HTR-8/SVneo (cell line): ENCODE measurements around the gene SCUBE3.
A peak's percentile ranks its signal among the peaks of the same experiment; 100 is the strongest.

Experiments used
- DNase-seq: peaks from one replicate; pipeline ENCODE4 v3.0.0; 2011; ENCODE audit warnings: low spot score, mixed read lengths; ENCODE audit not compliant: insufficient read length
- FAIRE-seq: peaks from 2 replicates; lab custom pipeline; 2011; peaks lifted over from hg19 to GRCh38; lab: Jason Lieb, UNC

SCUBE3 gene

DNA sequence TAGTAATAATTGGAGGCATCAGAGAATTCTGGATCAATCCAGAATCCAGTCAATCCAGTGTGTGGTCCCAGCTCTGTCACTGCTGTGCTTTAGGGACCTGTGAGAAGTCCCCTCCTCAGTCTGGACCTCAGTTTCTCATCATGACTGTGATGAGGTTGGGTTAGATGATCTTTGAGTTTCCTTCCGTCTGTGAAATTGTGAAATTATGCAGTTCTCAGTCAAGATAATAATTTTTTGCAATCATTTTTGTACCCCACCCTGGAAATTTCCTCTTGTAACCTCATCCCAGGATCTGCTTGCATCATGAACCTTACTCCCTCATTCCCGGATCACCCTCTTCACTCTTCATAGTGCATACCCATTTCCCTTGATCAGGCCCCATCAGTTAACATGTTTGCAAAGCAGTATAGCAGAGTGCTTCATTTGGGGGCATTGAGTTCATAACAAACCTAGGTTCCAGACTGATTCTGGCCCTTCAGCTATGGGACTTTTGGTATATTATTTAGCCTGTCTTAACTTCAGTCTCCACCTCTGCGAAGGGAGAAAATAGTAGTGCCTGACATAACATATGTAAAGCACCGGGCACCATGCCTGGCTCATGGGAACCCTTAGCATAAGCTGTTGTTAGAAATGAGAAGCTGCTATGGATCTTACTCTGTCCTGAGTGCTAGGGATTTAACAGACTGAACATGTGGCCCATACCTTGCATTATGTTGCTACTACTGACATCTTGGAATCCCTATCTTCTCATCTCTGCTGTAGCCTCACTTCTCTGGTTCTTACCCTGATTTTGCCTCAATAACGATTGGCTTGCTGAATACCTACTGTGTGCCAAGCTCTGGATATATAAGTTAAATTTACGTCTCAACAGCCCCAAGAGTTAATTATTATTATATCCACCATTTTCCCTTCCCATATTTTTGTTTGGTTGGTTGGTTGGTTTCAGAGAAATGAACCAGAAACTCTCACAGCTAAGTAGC is 47.1 kb downstream of the SCUBE3 start:
- DNase-seq (no peak), FAIRE-seq (no peak)

DNA sequence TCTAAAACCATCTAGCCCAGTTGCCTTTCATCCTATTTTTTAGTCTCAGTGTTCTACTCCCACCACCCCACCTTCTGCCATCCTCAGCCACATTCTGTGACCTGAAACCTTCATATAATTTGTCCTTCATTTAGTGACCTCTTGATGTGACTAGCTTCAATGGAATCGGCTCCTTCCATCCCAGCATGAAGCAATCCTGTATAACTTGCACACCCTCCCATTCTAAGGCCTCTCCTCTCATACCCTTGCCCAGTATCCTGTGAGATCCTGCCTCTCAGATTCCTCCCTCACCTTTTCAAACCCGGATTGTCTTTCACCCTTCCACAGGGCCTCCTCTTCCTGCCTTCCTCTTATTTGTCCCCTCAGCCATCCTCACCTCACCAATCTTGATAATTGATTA is 48.8 kb downstream of the SCUBE3 start:
- no peak for DNase-seq
- peak; percentile 13 for FAIRE-seq

DNA sequence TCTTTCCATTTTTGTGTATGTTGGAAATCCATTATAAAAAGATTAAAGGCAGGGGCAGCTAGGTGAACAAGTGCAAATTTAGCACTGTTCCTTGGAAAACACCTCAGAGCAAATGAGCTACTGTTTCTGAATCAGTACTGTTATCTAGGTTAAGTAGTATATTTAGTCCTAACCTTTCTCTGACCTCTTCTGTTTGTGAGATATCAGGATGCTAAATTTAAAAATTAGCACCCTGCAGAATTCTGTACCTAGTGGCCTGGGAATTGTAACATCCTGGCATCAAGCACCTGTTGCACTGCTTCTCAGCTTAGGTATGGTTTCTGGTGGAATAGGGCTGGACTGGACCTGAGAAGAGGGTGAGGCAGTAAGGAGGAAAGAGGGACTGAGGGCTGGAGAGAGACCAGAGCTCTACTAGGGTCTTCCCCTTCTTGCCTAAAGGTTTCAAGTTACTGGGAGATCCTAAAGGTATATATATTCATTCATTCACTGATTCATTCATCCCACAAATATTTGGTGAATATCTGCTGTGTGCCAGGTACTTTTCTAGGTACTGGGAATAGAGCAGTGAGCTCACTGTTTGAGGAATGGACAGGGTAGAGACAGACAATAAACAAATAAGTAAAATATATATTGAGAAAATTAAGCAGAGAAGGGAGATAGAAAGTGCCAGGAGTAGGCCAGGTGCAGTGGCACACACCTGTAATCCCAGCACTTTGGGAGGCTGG is 51.0 kb downstream of the SCUBE3 start:
- FAIRE-seq (no peak), DNase-seq (no peak)

DNA sequence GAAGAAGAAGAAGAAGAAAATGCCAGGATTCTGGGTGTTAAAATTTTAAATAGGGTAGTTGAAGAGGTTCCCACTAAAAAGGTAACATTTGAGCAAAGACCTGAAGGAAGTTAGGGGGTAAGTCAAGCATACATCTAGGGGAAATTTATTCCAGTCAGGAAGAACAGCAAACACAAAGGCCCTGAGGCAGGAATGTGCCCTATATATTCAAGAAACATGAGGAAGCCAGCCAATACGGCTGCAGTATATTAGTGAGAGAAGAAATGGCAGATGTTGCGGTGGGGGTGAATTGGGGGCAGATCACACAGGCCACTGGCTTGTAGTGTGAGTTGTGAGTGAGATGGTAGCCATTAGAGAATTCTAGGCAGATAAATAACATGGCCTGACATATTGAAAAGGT is 51.8 kb downstream of the SCUBE3 start:
- DNase-seq (no peak), FAIRE-seq (no peak)

DNA sequence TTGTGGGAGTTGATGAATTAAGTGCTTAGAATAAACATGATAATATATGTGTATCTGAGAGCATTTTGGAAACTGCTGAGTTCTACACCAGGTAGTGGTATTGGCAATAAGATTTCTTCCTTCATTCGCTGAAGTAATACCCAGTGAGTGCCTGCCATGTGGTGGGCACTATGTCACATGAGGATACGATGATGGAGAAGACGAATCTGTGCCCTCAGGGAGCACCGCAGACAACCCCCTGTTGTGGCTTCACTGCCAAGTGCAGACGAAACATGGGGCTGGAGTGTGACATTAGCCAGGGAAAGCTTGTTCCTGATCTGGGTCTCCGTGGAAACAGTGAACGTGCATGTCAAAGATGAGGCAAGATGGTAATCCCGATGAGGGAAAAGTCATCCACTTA is 53.7 kb downstream of the SCUBE3 start:
- DNase-seq (no peak), FAIRE-seq (no peak)

DNA sequence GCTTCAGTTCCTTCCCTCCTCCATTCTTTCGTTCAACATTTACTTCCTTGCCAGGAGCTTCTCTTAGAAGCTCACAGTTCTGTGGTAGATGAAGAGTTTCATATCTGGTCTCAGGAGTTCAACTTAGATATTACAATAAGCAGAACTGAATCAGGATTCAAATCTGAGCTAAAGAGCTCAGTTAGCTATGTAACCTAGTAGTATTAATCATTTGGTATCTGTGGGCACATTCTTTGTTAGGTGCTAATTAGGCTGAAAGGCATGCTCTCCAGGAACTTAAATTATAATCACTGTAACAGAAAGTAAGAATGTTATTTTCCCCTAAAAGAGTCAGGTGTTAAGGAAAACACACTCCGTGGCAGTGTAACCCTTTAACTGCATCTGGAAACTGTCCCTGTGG is 54.1 kb downstream of the SCUBE3 start:
- FAIRE-seq: no peak
- DNase-seq: no peak

DNA sequence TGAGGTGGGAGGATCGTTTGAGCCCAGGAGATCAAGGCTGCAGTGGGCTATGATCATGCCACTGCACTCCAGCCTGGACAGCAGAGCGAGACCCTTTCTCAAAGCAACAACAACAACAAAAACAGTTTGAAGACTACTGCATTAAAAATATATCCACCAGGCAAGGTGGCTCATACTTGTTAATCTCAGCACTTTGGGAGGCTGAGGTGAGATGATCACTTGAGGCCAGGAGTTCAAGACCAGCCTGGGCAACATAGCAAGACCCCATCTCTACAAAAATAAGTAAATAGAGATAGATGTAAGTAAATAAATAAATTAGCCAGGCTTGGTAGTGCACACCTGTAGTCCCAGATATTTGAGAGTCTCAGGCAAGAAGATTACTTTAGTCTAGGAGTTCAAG is 58.2 kb downstream of the SCUBE3 start:
- no peak for FAIRE-seq
- DNase-seq: no peak

DNA sequence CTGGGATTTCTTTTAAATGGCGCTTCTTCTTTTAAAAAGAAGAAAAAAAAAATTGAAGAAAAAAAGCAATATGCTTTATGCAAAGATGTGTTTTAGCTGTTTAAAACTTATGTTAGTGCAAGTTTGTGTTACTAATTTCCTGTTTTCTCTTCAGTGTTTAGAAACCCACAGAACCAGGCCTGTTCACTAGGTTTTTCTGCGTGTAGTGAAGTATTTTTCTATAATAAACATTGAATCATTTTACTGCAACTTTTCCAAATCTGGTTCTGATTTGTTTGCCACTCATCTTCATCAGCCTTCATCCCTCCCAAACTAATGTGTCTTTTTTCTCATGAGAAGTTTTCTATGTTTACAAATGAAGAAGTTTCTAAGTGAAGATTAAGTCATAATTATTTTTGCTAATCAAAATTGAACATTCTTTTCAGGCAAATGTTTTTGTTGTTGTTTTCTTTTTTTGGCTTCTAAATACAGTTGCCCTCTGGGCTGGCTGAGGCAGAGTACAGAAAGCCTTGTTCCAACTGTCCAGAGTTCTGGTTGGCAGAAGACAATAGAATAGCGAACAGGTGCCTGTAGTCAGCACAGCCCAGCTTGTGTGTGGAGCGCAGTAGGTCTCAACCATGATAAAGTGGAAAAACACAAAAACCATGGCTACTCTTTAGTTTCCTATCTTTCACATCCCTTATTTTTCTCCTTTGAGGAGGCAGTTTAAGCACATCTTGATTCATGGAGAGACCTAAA is 60.2 kb downstream of the SCUBE3 start:
- DNase-seq (no peak), FAIRE-seq (no peak)

DNA sequence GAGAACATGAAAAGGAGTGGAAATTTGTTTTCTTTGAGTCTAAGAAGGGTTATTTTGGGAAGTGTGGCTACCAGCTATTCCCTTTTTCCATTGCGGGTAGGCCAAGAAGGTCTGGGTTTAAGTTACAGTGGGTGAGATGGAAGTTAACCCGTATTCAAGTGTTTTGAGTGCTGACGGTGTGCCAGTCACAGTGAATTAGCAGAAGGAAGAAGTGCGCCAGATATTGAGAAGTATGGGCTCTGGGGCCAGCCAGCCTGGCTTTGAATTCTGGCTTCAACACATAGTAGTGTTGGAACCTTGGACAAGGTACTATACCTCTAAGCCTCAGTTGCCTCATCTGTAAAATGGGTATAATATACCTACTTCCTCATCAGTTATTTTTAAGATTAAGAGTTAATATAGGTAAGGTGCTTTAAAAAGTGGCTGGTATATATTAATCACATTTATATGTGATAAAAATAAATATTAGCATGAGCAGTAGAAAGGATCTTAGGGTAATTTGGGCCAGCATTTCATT is 62.0 kb downstream of the SCUBE3 start:
- no peak for DNase-seq
- no peak for FAIRE-seq

DNA sequence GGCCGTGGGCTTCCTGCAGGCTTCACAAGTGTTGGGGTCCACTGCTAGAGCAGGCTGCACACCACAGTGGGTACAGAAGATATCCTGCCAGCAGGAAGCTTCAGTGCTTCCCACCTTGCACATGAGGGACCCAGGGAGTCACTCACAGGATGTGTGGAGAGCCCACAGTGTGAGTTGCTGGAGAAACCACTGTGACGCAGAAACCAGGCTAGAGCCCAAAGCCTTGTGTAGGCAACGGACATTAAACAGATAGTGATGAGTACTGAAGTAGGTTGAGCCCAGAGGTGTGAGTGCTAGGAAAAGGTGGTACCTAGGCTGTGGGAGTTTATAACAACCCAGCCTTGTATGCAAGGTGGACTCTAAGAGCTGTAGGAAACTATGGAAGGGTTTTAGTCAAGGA is 65.0 kb downstream of the SCUBE3 start:
- no peak for FAIRE-seq
- DNase-seq: no peak

DNA sequence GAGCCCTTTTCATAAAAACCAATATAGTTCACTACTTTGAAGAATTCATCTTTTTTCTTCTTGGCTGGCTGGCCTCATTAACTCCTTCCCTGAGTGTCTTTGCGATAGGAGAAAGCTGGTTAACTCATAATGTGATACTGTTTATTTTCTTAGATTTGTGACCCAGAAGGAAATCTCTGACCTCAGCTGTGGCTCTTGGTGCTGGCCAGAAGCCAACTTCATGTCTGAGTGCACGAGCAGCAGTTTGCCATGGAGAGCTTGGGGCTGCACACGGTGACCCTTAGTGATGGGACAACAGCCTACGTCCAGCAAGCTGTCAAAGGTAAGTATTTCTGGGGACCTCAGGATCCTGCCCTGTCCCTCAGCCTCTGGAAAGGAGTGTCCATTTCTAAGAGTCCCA is 67.1 kb downstream of the SCUBE3 start:
- DNase-seq: no peak
- FAIRE-seq: no peak

DNA sequence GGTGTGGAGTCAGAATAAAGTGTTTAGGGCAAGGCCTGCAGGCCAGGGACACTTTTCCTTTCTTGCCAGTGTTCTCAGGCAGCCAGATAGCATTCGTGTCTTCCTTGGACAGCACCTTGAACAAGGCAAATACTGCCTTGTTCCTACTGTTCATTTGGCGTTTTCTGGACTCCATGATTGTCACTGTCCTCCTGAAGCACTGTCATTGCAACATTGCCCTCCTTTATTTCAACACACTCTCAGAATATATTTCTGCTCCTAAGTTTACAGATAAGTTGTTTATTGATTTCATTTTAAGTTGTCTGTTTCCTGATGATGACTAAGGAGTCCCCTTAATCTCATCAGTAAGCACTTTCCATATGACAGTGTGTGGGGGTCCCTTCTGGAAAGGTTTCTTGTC is 68.7 kb downstream of the SCUBE3 start:
- DNase-seq: no peak
- no peak for FAIRE-seq

DNA sequence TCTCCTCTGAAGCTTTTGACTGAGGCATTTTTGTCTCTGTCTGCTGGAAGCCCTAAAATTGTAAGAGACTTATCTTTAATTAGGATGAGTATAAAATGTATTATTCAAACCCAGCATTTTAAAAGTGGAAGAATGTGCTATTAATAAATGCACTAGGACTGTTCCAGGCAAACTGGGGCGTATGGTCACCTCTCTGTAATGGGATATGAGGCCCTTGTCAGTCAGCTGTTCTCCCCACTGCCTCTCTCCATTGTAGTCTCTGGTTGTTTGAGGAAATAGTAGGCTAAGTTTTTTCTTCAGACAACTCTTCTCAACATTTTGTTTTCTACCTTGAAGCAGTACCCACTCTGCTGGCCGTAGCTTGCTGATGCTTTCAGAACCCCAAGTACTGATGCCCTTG is 69.6 kb downstream of the SCUBE3 start:
- FAIRE-seq: no peak
- DNase-seq: no peak

DNA sequence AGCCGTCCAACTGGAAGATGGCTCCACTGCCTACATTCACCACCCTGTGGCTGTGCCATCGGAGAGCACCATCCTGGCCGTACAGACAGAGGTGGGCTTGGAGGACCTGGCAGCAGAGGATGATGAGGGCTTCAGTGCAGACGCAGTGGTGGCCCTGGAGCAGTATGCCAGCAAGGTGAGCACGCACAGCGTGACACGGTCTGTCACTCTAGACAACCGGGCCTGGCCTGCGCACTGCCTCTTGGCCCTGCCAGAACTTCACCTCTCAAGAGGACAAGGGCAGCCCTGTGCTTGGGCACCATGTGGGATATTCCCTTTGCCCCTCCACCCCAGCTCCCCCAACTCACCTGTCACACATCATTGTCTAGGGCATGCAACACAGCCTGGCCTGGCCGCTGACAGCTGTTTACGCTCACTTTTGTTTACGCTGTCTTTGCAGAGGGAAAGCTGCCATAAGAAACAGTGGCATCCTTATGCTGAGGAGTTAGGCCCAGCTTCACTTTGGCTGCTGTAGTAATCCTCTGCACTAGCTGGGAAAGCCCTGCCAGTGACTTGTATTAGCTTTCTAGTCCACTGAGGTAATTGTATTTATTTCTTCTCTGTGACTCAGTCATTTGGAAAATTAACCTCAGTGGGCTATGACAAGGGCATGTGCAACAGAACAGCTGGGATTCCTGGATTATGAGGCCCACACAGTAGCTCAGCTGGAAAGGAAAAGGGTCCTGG is 74.1 kb downstream of the SCUBE3 start:
- FAIRE-seq (no peak), DNase-seq (no peak)

DNA sequence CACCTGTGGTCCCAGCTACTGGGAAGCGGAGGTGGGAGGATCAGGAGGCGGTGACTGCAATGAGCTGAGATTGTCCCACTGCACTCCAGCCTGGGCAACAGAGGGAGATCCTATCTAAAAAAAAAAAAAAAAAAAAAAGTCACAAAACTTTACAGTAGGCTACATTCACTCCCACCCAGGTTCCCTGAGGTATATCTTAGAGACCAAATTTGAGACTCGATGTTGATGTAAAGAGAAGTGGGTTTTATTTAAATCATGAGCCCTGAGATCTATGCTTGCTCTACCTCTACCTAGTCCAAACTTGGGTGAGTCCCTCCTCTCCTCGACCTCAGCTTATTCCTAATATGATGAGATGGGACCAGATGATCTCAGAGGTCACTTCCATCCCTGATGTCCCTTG is 75.1 kb downstream of the SCUBE3 start:
- FAIRE-seq (no peak), DNase-seq (no peak)

DNA sequence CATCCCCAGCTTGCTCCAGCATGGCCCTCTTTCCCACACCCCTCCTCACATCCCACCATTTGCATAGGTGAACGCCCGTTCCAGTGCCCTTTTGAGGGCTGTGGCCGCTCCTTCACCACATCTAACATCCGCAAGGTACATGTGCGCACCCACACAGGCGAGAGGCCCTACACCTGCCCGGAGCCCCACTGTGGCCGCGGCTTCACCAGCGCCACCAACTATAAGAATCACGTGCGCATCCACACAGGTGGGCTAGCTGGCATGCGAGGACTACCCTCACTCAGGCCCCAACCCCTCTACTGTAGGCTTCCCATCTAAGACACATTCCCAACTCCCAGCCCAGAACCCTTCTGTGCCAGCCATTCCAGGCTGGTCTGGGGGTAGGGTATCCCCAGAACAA is 77.7 kb downstream of the SCUBE3 start:
- no peak for DNase-seq
- no peak for FAIRE-seq

DNA sequence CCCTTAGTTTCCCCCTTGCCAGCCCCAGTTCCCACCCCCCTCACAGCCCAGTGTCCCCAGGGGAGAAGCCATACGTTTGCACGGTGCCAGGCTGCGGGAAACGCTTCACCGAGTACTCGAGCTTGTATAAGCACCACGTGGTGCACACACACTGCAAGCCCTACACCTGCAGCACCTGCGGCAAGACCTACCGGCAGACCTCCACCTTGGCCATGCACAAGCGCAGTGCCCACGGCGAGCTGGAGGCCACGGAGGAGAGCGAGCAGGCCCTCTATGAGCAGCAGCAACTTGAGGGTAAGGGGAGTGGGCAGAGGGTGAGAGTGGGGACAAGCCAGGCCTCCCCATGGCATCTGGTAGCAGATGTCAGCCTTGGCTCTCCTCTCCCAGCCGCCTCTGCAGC is 78.7 kb downstream of the SCUBE3 start:
- no peak for DNase-seq
- no peak for FAIRE-seq

DNA sequence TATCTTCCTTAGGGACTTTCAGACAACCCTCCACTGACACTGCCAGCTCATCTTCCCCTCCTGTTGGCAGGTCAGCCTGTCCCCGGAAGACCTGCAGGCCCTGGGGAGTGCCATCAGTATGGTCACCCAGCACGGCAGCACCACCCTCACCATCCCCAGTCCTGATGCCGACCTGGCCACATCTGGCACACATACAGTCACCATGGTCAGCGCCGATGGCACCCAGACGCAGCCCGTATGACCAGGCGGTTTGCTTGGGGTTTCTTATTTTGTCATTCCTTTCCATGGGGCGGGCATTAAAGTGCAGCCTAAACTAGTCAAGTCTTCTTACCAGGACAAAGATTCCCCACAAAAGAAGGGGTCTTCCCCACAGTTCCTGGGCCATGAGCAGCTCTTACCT is 79.9 kb downstream of the SCUBE3 start:
- DNase-seq (no peak), FAIRE-seq (no peak)

DNA sequence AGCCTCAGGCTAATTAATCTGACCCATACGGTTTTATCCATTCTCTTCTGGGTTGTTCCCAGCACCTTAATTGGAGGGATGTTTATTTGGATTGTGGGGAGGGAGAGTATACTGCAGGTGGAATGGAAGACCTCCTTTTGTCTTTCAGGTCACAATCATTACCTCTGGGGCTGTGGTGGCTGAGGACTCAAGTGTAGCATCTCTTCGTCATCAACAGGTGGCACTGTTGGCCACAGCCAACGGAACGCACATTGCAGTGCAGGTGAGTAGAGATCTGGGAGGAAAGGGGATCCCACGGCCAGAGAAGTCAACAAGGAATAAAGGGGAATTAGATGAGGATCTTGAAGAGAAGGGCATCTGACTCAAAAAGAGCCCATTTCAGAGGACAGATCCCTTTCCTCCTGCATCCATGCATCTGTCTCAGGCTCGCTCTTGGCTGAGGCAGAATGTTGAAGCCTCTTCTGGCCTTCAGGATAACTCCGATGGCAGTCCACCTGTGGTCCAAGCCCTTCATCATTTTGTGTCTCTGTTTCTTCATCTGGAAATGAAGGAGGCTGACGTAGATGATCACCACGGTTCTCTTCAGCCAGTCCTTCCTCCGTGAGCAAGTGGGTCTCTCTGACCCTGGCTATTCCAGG is 80.7 kb downstream of the SCUBE3 start:
- DNase-seq (peak; percentile 54), FAIRE-seq (peak; percentile 74)

DNA sequence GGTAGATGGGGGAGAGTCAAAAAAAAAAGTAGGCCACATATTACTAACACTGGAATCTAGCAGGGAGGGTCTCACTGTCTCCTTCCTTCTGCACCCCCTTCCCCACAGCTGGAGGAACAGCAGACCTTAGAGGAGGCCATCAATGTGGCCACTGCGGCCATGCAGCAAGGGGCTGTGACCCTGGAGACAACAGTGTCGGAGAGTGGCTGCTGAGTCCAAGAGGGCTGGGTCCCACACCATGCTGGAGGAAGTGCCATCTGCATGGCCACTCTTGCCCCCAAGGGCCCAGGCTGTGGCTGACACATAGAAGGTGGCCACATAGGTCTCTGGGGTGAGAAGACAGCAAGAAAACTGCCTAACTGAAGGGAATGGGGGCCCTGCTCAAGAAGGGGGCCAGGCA is 81.3 kb downstream of the SCUBE3 start:
- DNase-seq (no peak), FAIRE-seq (no peak)
